ENCODE results near the gene CCDC112.

The CCDC112 gene

GRCh38 chr5:115296124-115297022, at the start of gene CCDC112:
CCDC112 (minus strand) TSS chr5:115296654; CDS start chr5:115296543, 111 bp downstream.
- DNase-seq, result peak; percentile 74

- DNase-seq, result no peak
Observed at GRCh38 chr5:115345344-115345743, 48.9 kb upstream of the CCDC112 start.

GRCh38 chr5:115343855-115344254, 47.4 kb upstream of the CCDC112 start:
- DNase-seq, result no peak

GRCh38 chr5:115342590-115343377, 46.3 kb upstream of the CCDC112 start:
- no peak for DNase-seq

GRCh38 chr5:115341745-115342144, 45.3 kb upstream of the CCDC112 start:
- DNase-seq, result no peak

- DNase-seq, result no peak
Observed at GRCh38 chr5:115338851-115339250, 42.4 kb upstream of the CCDC112 start.

- no peak for DNase-seq
Observed at GRCh38 chr5:115337882-115338281, 41.4 kb upstream of the CCDC112 start.

- DNase-seq, result no peak
Observed at GRCh38 chr5:115336964-115337363, 40.5 kb upstream of the CCDC112 start.

GRCh38 chr5:115336201-115336720, 39.8 kb upstream of the CCDC112 start:
- DNase-seq, result no peak

GRCh38 chr5:115335301-115335700, 38.8 kb upstream of the CCDC112 start:
- DNase-seq, result no peak

- no peak for DNase-seq
Observed at GRCh38 chr5:115333164-115333563, 36.7 kb upstream of the CCDC112 start.

GRCh38 chr5:115330830-115331229, 34.4 kb upstream of the CCDC112 start:
- DNase-seq, result no peak

- DNase-seq, result no peak
Observed at GRCh38 chr5:115329475-115329874, 33.0 kb upstream of the CCDC112 start.

GRCh38 chr5:115328617-115329274, 32.3 kb upstream of the CCDC112 start:
- DNase-seq, result peak; percentile 20

- DNase-seq, result no peak
Observed at GRCh38 chr5:115325296-115325959, 29.0 kb upstream of the CCDC112 start.

GRCh38 chr5:115324021-115324420, 27.6 kb upstream of the CCDC112 start:
- no peak for DNase-seq

GRCh38 chr5:115322729-115323128, 26.3 kb upstream of the CCDC112 start:
- DNase-seq, result no peak

- no peak for DNase-seq
Observed at GRCh38 chr5:115321309-115321708, 24.9 kb upstream of the CCDC112 start.

GRCh38 chr5:115320515-115320914, 24.1 kb upstream of the CCDC112 start:
- no peak for DNase-seq

- no peak for DNase-seq
Observed at GRCh38 chr5:115320006-115320405, 23.6 kb upstream of the CCDC112 start.

- DNase-seq, result no peak
Observed at GRCh38 chr5:115319007-115319406, 22.6 kb upstream of the CCDC112 start.

- DNase-seq, result no peak
Observed at GRCh38 chr5:115317736-115318135, 21.3 kb upstream of the CCDC112 start.

GRCh38 chr5:115317320-115317719, 20.9 kb upstream of the CCDC112 start:
- no peak for DNase-seq
